OCI-LY3 (cell line): ENCODE results near the gene MYL4.

ENCODE experiments used
- EZH2phosphoT487 ChIP-seq: fragments of 200-600 bp; shearing (Covaris generic); IDR thresholded peaks from 2 replicates; pipeline ENCODE4 v1.6.1; 2018; ENCODE audit warnings: antibody characterized with exemption, mixed run types, low read depth
- TF ChIP-seq, protein P1 (sequence below): fragments of 200-600, 300-600 bp; sonication (generic); IDR thresholded peaks from 2 replicates; pipeline ENCODE4 v1.5.1; 2014; ENCODE audit warnings: antibody characterized with exemption, low read length, low read depth

GRCh38 chr17:47243737-47244598 lies 34.8 kb downstream of the MYL4 start:
- TF ChIP-seq, protein P1, sequence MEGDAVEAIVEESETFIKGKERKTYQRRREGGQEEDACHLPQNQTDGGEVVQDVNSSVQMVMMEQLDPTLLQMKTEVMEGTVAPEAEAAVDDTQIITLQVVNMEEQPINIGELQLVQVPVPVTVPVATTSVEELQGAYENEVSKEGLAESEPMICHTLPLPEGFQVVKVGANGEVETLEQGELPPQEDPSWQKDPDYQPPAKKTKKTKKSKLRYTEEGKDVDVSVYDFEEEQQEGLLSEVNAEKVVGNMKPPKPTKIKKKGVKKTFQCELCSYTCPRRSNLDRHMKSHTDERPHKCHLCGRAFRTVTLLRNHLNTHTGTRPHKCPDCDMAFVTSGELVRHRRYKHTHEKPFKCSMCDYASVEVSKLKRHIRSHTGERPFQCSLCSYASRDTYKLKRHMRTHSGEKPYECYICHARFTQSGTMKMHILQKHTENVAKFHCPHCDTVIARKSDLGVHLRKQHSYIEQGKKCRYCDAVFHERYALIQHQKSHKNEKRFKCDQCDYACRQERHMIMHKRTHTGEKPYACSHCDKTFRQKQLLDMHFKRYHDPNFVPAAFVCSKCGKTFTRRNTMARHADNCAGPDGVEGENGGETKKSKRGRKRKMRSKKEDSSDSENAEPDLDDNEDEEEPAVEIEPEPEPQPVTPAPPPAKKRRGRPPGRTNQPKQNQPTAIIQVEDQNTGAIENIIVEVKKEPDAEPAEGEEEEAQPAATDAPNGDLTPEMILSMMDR = no peak
- no peak for TF ChIP-seq EZH2phosphoT487
